Right lobe of liver (tissue), 6 donors: ENCODE data around the gene CMTM5. TPM values are rescaled to one million over a fixed set of nuclear protein-coding genes. Genes with fewer than 3 reads are reported as not detected.
A peak's percentile ranks its signal among the peaks of the same experiment; 100 is the strongest.

Experiments used
- ATAC-seq, 4 donors: fragments of 200-7000 bp; cut with Tn5 transposase; one replicate each; pipeline ENCODE4 v1.9.1; 2020; ENCODE audit warnings: mild to moderate bottlenecking in 4 of 4, moderate library complexity in 4 of 4
- DNase-seq, 3 donors: peaks; one replicate each; pipeline ENCODE4 v3.0.0-alpha.2; 2020
- H3K27ac ChIP-seq, 3 donors: fragments of 200-600 bp; one replicate each; pipeline ENCODE4 v1.8.0; 2022
- H3K27me3 ChIP-seq, 2 donors: fragments of 200-600 bp; one replicate each; pipeline ENCODE4 v1.8.0; 2022
- H3K36me3 ChIP-seq, 4 donors: fragments of 200-600 bp; sonication (generic) in 1 of 4; one replicate each; pipeline versions ENCODE4 v1.5.1 to v1.8.0; 2017 to 2022; ENCODE audit warnings: control low read depth in 1 of 4
- H3K4me1 ChIP-seq, 4 donors: fragments of 200-600 bp; sonication (generic) in 1 of 4; one replicate each; pipeline versions ENCODE4 v1.5.1 to v1.8.0; 2017 to 2022; ENCODE audit warnings: control low read depth in 1 of 4
- H3K4me3 ChIP-seq, 3 donors: fragments of 200-600 bp; one replicate each; pipeline ENCODE4 v1.8.0; 2022
- H3K9me3 ChIP-seq, 4 donors: fragments of 200-600 bp; sonication (generic) in 1 of 4; one replicate each; pipeline versions ENCODE4 v1.5.1 to v1.8.0; 2017 to 2022; ENCODE audit warnings: control low read depth in 1 of 4
- CTCF ChIP-seq, 4 donors: fragments of 200-600 bp in 3 of 4; fragments of 450-650 bp in 1 of 4; IDR thresholded peaks; one replicate each; pipeline versions ENCODE4 v1.5.1 to v1.8.0; 2016 to 2022; ENCODE audit warnings: antibody characterized with exemption in 4 of 4, mild to moderate bottlenecking in 2 of 4
- POLR2A ChIP-seq: fragments of 450-650 bp; IDR thresholded peaks from one replicate; pipeline ENCODE4 v1.6.1; 2017; ENCODE audit warnings: antibody characterized with exemption, mild to moderate bottlenecking
- WGBS: methylation state at CpG from one replicate; pipeline ENCODE4 v1.1.6; 2018; ENCODE audit warnings: low coverage, low lambda C conversion rate; ENCODE audit not compliant: insufficient coverage; ENCODE audit errors: missing lambda C conversion rate; 5-methylcytosine and 5-hydroxymethylcytosine counted together
- intact Hi-C, 2 donors: fragments of 100-400 bp; cut with DNase I; formaldehyde crosslinking; loops; one replicate each; pipeline versions ENCODE4 v1.11.2 to v1.14.1; 2022
- total RNA-seq, 6 experiments: library from RNA; depleted of rRNA in 2 of 6; stranded (reverse); fragments of >200 nt in 2 of 6; fragmentation: NEBNext Ultra II Directional in 3 of 6; extraction: Animal tissue kit (Norgen Biotek cat#: 25700) in 3 of 6; gene quantifications; one replicate each; pipeline versions ENCODE4 v1.1.0 to v1.2.4, GENCODE V29; 2016 to 2023
- donor health status: DM: no; HTN: yes; CAD: no.
- donor health status: DM: no; HTN: no; CAD: no.
- donor health status: DM: no; HTN: no; CAD: no.
- donor health status: DM: no; HTN: yes; CAD: no.
- donor health status: DM: no; HTN: yes; CAD: no.

Gene CMTM5
- total RNA-seq, 6 experiments from 2014 or later: 0.32 to 0.49 TPM; not detected in 4

GRCh38 chr14:23344481-23344880 lies 32.4 kb upstream of the CMTM5 start:
- DNase-seq: peak in 1 of 3 donors; percentile 11
- TF ChIP-seq POLR2A (no peak), CTCF (IDR thresholded peaks at IDR 0.05) (no peak)
- no peak overlapping the region for H3K4me3 ChIP-seq
- intact Hi-C loops: no loop called here
- no peaks in the 10 kb centered on the region for H3K36me3 ChIP-seq
- H3K27ac ChIP-seq: no peak overlapping the region
- WGBS: 20% methylated on average over 3 of the region's 3 CpGs
- no peaks in the 10 kb centered on the region for H3K9me3 ChIP-seq
- no peaks in the 10 kb centered on the region for H3K4me1 ChIP-seq
- no peak for ATAC-seq
- H3K27me3 ChIP-seq: no peaks in the 10 kb centered on the region

- Histone ChIP-seq H3K4me3 (no peak overlapping the region), H3K27ac (no peak overlapping the region), H3K36me3 (no peaks in the 10 kb centered on the region), H3K4me1 (no peaks in the 10 kb centered on the region), H3K9me3 (no peaks in the 10 kb centered on the region), H3K27me3 (no peaks in the 10 kb centered on the region)
- peak in 1 of 3 donors; percentile 9 for DNase-seq
- WGBS: 52% methylated on average over 4 of the region's 13 CpGs
- TF ChIP-seq CTCF (IDR thresholded peaks at IDR 0.05): no peak
- no peak for TF ChIP-seq POLR2A
- ATAC-seq: no peak
- intact Hi-C loops: no loop called here
These were observed 30.7 kb upstream of the CMTM5 start for GRCh38 chr14:23345987-23346692.

- H3K9me3 ChIP-seq: no peaks in the 10 kb centered on the region
- intact Hi-C loops: no loop called here
- no peak for ATAC-seq
- no peaks in the 10 kb centered on the region for H3K36me3 ChIP-seq
- no peak overlapping the region for H3K27ac ChIP-seq
- H3K4me3 ChIP-seq: no peak overlapping the region
- TF ChIP-seq CTCF (IDR thresholded peaks at IDR 0.05) (no peak), POLR2A (no peak)
- 58% methylated on average over 4 of the region's 27 CpGs for WGBS
- DNase-seq: peak in 1 of 3 donors; percentile 37
- H3K27me3 ChIP-seq: peaks cover 0 to 3% of the 10 kb centered on the region in 2 donors
- peaks cover 0 to 2% (median 0%) of the 10 kb centered on the region in 4 donors for H3K4me1 ChIP-seq
These were observed 30.0 kb upstream of the CMTM5 start for GRCh38 chr14:23346693-23347405.

GRCh38 chr14:23347406-23348296 lies 29.2 kb upstream of the CMTM5 start:
- intact Hi-C loops: no loop called here
- peaks cover 0 to 6% (median 0%) of the 10 kb centered on the region in 4 donors for H3K4me1 ChIP-seq
- TF ChIP-seq POLR2A (no peak), CTCF (IDR thresholded peaks at IDR 0.05) (no peak)
- ATAC-seq (no peak), DNase-seq (peak in 1 of 3 donors; percentile 29)
- no peak overlapping the region for H3K4me3 ChIP-seq
- H3K27me3 ChIP-seq: peaks cover 0 to 7% of the 10 kb centered on the region in 2 donors
- no peaks in the 10 kb centered on the region for H3K36me3 ChIP-seq
- WGBS: 82% methylated on average over 4 of the region's 19 CpGs
- H3K27ac ChIP-seq: no peak overlapping the region
- no peaks in the 10 kb centered on the region for H3K9me3 ChIP-seq
